Measurements from ENCODE around the gene CAND2. TPM values are rescaled to one million over a fixed set of nuclear protein-coding genes. Genes with fewer than 3 reads are reported as not detected.
A peak's percentile ranks its signal among the peaks of the same experiment; 100 is the strongest.

Gene CAND2
- total and polyA plus RNA-seq, 9 of the 15 experiments (the other 6 are each of a cell fraction or from before 2014, with no cell fraction given) = 0.91 to 14.9 (median 4.3) TPM

GRCh38 chr3:12780751-12781150, 15.7 kb upstream of the CAND2 start:
- Histone ChIP-seq H3K79me2 (ENCODE audit: control insufficient read depth, insufficient read depth, low read length) (no peaks in the 10 kb centered on the region), H3K4me3 (no peak overlapping the region), H3K27me3 (ENCODE audit: control insufficient read depth in 2 of 2, insufficient read depth in 2 of 2, low read length in 2 of 2) (peaks cover 0 to 4% of the 10 kb centered on the region in 2 experiments; a peak in 1 of 5 replicates), H3K36me3 (ENCODE audit: control insufficient read depth, insufficient read depth, low read length) (no peaks in the 10 kb centered on the region), H4K20me1 (replicated peaks; ENCODE audit: control insufficient read depth, insufficient read depth, low read length) (no peaks in the 10 kb centered on the region), H3K27ac (ENCODE audit: extremely low read depth, low read depth, low read length) (no peak overlapping the region), H3K9ac (ENCODE audit: insufficient read depth in 1 of 2, low read depth in 2 of 2, low read length in 2 of 2) (no peak overlapping the region), H3K4me1 (replicated peaks in 1 of 2; ENCODE audit: control insufficient read depth in 2 of 2, insufficient read depth in 2 of 2, low read length in 2 of 2) (peaks cover 0 to 14% of the 10 kb centered on the region in 2 experiments; a peak in 3 of 5 replicates), H3K4me2 (ENCODE audit: insufficient read depth, low read length) (no peak overlapping the region), H3K9me3 (replicated peaks; ENCODE audit: control insufficient read depth, insufficient read depth, low read depth, low read length) (peaks cover 3% of the 10 kb centered on the region), H3K9me1 (ENCODE audit: control insufficient read depth, insufficient read depth, low read length) (no peaks in the 10 kb centered on the region), H2AFZ (ENCODE audit: low read depth, low read length) (peak overlapping the region; percentile 74)
- CTCF ChIA-PET (ENCODE audit: low intra/inter-chr PET ratio) = no interaction called here
- no peak for ATAC-seq
- no peak for TF ChIP-seq HOXB6 (CRISPR knock-in tag; IDR thresholded peaks at IDR 0.05; ENCODE audit: borderline replicate concordance)
- no peak for TF ChIP-seq NCOA6 (IDR thresholded peaks at IDR 0.05)
- no peak for TF ChIP-seq ELK3 (CRISPR knock-in tag; IDR thresholded peaks at IDR 0.05)
- no peak for TF ChIP-seq ZNF79 (CRISPR knock-in tag; IDR thresholded peaks at IDR 0.05; ENCODE audit: low read depth)
- no peak for TF ChIP-seq ZNF280B (CRISPR knock-in tag; IDR thresholded peaks at IDR 0.05)
- no peak for TF ChIP-seq CBFA2T2 (conservative IDR thresholded peaks at IDR 0.05)
- TF ChIP-seq CREB3L1 (IDR thresholded peaks at IDR 0.05; ENCODE audit: borderline replicate concordance, low read depth) = no peak
- no peak for TF ChIP-seq BRD4 (IDR thresholded peaks at IDR 0.05)
- TF ChIP-seq ZSCAN29 (IDR thresholded peaks at IDR 0.05) = no peak
- no peak for TF ChIP-seq DLX4 (CRISPR knock-in tag; IDR thresholded peaks at IDR 0.05)
- no peak for TF ChIP-seq FOSL1 (tag; conservative IDR thresholded peaks at IDR 0.05)
- TF ChIP-seq PRPF4 (IDR thresholded peaks at IDR 0.05; ENCODE audit: insufficient read depth, low read depth, low read length, poor library complexity, severe bottlenecking) = no peak
- POLR2A ChIA-PET = interaction anchor here (0.8 to 1.0 kb wide), 2 partner anchors 13 to 22 kb away, joined by 3 to 4 read pairs; partner anchors contain the start of gene TMEM40
- BruUV-seq (replicated peaks) = no TSS peak
- intact Hi-C loops (cut with micrococcal nuclease) = no loop called here
- no peak for FAIRE-seq
- in situ Hi-C loops (cut with MboI) = no loop called here
- WGBS (ENCODE audit: insufficient coverage, low coverage, missing lambda C conversion rate) = 20% methylated on average over 4 of the region's 4 CpGs
- DNase-seq (ENCODE audit: extremely low read depth in 1 of 4, low spot score in 3 of 4) = no peak

Data from K562 (cell line).